IPS DF 4.7 (cell line): ENCODE results near the gene STAT5A.
"Not testable (repeated sequence)": the region's sequence is repeated elsewhere in the genome, so short reads cannot be mapped to it uniquely, and the experiment has no call there.

Source experiments
- DNase-seq: peaks from one replicate; pipeline ENCODE4 v3.0.0-alpha.2; 2013; ENCODE audit warnings: low spot score; ENCODE audit errors: extremely low read depth

STAT5A gene

GRCh38 chr17:42287977-42288802 lies at the start of gene STAT5A:
Gene STAT5A (plus strand): TSS chr17:42288498. CDS start chr17:42289412, 914 bp downstream.
- DNase-seq = no peak

DNA sequence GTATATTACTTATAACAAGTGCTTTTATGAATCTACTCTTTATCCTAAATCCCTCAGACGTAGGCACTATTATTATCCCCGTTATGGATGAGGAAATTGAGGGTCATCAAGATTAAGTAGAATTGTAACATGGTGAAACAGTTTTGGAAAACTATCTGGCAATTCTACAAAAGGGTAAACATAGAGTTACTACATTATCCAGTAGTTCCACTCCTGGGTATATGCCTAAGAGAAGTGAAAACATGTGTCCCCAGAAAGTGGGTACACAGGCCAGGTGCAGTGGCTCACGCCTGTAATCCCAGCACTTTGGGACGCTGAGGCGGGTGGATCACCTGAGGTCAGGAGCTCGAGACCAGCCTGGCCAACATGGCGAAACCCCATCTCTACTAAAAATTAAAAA lies 48.7 kb upstream of the STAT5A start:
- not testable (repeated sequence) for DNase-seq

DNA sequence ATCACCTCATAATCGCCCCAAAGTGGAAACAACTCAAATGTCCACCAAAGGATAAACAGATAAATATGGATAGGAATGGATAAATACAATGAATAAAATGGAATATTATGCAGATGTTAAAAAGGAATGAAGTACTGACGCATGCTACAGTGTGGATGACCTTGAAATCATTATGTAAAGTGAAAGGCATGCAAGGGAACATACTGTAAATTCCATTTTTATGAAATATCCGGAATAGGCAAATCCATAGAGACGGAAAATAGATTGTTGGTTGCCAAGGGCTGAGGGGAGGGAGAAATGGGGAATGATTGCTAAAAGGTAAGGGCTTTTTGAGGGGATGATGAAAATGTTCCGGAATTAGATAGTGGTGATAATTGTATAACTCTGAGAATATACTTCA lies 48.1 kb upstream of the STAT5A start:
- no peak for DNase-seq

- not testable (repeated sequence) for DNase-seq
Measured at GRCh38 chr17:42240863-42241262, 47.4 kb upstream of the STAT5A start.

- no peak for DNase-seq
Measured at GRCh38 chr17:42241871-42242270, 46.4 kb upstream of the STAT5A start.

- no peak for DNase-seq
Measured at GRCh38 chr17:42243493-42243982, 44.8 kb upstream of the STAT5A start.

GRCh38 chr17:42244116-42244515 lies 44.2 kb upstream of the STAT5A start:
- not testable (repeated sequence) for DNase-seq

DNA sequence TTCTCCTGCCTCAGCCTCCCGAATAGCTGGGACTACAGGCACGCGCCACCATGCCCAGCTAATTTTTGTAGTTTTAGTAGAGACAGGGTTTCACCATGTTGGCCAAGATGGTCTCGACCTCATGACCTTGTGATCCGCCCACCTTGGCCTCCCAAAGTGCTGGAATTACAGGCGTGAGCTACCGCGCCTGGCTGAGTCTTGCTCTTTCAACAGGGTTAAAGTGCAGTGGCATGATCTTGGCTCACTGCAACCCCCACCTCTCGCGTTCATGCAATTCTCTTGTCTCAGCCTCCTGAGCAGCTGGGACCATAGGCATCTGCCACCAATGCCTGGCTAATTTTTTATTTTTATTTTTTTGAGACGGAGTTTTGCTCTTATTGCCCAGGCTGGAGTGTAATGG lies 43.1 kb upstream of the STAT5A start:
- DNase-seq = not testable (repeated sequence)

- no peak for DNase-seq
Measured at GRCh38 chr17:42246515-42246914, 41.8 kb upstream of the STAT5A start.

DNA sequence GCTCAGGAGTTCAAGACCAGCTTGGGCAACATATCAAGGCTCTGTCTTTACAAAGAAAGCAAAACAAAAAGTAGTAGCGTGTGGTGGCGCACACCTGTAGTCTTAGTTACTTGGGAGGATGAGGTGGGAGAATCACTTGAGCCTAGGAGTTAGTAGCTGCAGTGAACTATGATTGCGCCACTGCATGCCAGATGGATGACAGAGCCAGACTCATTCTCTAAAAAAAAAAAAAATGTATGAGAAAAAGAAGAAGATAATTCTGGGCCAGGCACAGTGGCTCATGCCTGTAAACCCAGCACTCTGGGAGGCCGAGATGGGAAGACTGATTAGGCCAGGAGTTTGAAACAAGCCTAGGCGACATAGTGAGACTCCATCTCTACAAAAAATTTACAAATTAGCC lies 40.6 kb upstream of the STAT5A start:
- no peak for DNase-seq

- DNase-seq = no peak
Measured at GRCh38 chr17:42248351-42249179, 39.7 kb upstream of the STAT5A start.

DNA sequence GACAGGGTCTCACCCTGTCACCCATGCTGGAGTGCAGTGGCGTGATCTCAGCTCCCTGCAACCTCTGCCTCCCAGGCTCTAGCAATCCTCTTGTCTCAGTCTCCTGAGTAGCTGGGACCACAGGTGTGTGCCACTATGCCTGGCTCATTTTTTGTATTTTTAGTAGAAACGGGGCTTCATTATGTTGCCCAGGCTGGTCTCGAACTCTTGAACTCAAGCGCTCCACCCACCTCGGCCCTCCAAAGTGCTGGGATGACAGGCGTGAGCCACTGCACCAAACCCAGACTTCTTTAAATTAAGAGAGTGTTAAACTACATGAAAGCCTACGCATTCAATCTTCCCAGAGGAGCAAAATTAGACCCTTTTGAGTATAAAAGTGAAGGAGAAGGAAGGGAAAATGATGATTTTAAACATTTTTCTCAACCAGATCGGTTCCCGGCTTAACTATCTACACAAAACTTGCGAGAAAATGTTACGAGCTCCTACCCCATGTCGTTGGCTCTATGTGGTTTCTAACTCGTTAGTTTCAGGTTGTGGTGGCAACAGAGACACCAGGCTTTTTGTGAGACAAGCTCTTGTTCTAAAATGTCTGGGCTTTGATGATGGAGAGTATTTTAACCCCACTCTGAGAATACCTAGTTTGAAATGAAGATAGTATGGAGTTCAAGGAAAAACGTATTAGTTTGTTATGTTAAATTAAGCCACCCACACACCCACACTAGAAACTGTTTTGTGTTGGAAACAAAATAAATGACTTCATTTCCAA lies 38.4 kb upstream of the STAT5A start:
- DNase-seq = no peak

DNA sequence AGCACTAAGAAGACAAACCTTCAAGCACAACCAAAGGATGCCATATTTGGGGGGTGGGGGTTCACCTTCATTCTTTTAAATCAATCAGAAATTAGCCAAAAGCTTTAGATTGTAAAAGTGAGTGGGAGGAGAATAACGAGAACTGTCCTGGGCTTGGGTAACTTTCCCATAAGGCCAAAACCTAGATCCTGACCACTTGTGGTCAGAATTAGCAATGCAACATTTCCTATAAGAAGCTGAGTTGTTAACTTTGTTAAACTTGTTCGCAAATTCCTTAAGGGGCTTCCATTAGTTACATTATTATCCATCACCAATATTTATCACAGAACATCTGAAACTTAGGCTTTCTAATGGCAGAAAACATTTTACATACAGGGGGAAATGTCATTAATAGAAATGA lies 37.2 kb upstream of the STAT5A start:
- no peak for DNase-seq

- no peak for DNase-seq
Measured at GRCh38 chr17:42252597-42253550, 35.4 kb upstream of the STAT5A start.

GRCh38 chr17:42253578-42253977 lies 34.7 kb upstream of the STAT5A start:
- no peak for DNase-seq

- no peak for DNase-seq
Measured at GRCh38 chr17:42255445-42255844, 32.9 kb upstream of the STAT5A start.

DNA sequence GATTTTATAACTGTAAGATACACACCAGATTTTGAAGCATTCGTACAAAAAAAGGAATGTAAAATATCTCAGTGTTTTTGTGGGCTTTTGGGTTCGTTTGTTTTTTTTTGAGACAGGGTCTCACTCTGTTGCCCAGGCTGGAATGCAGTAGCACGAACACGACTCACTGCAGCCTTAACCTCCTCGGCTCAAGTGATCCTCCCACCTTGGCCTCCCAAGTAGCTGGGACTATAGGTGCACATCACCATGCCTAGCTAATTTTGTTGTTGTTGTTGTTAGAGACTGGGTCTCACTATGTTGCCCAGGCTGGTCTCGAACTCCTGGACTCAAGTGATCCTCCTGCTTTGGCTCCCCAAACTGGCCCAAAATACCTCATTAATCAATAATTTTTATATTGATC lies 28.0 kb upstream of the STAT5A start:
- no peak for DNase-seq

- not testable (repeated sequence) for DNase-seq
Measured at GRCh38 chr17:42264366-42264765, 23.9 kb upstream of the STAT5A start.

- no peak for DNase-seq
Measured at GRCh38 chr17:42266462-42266861, 21.8 kb upstream of the STAT5A start.
